ENCODE measurements around the gene AUH. TPM values are rescaled to one million over a fixed set of nuclear protein-coding genes. Genes with fewer than 3 reads are reported as not detected.

Gene AUH
- total RNA-seq, 1 donor from 2014 or later = 9.8 TPM

DNA sequence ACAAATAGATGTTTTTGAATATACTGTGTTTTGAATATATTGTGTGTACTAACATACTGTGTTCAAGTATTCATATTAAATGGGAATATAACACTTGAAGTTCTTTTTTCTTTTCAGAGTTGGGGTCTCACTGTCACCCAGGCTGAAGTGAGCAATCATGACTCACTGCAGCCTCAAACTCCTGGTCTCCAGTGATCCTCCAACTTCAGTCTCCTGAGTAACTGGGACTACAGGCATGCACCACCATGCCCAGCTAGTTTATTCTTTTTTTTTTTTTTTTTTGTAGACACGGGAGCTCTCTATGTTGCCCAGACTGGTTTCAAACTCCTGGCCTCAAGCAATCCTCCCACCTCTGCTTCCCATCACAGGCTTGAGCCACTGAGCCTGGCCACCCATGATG, 23.2 kb upstream of the AUH start:
- Histone ChIP-seq H3K27me3 (ENCODE audit: insufficient read depth, low read length) (no peaks in the 10 kb centered on the region), H3K27ac (ENCODE audit: low read depth, low read length) (no peak overlapping the region), H3K79me2 (ENCODE audit: insufficient read depth, low read length) (no peaks in the 10 kb centered on the region), H3K9ac (ENCODE audit: low read length) (no peak overlapping the region), H2AFZ (ENCODE audit: low read depth, low read length) (no peak overlapping the region), H3K4me1 (ENCODE audit: insufficient read depth, low read length) (no peaks in the 10 kb centered on the region), H3K4me2 (ENCODE audit: low read length) (no peak overlapping the region), H3K9me3 (ENCODE audit: insufficient read depth, low read depth, low read length) (no peaks in the 10 kb centered on the region), H4K20me1 (ENCODE audit: insufficient read depth, low read length) (no peaks in the 10 kb centered on the region), H3K36me3 (ENCODE audit: insufficient read depth, low read length) (no peaks in the 10 kb centered on the region), H3K4me3 (ENCODE audit: insufficient read depth, low read depth, low read length) (no peak overlapping the region)
- Mint-ChIP-seq H3K9me3 (ENCODE audit: unreplicated experiment) (no peaks in the 10 kb centered on the region), H3K27ac (ENCODE audit: unreplicated experiment) (no peak overlapping the region), H3K27me3 (ENCODE audit: low read depth, unreplicated experiment) (no peaks in the 10 kb centered on the region), H3K4me3 (ENCODE audit: unreplicated experiment) (no peak overlapping the region), H3K36me3 (ENCODE audit: low read depth, unreplicated experiment) (no peaks in the 10 kb centered on the region), H3K4me1 (ENCODE audit: low read depth, unreplicated experiment) (no peaks in the 10 kb centered on the region)
- no peak for DNase-seq (ENCODE audit: low read depth)
- FAIRE-seq = no peak
- no peak for TF ChIP-seq EZH2 (IDR thresholded peaks at IDR 0.05; ENCODE audit: insufficient read depth, low read length)
- TF ChIP-seq, protein P1, sequence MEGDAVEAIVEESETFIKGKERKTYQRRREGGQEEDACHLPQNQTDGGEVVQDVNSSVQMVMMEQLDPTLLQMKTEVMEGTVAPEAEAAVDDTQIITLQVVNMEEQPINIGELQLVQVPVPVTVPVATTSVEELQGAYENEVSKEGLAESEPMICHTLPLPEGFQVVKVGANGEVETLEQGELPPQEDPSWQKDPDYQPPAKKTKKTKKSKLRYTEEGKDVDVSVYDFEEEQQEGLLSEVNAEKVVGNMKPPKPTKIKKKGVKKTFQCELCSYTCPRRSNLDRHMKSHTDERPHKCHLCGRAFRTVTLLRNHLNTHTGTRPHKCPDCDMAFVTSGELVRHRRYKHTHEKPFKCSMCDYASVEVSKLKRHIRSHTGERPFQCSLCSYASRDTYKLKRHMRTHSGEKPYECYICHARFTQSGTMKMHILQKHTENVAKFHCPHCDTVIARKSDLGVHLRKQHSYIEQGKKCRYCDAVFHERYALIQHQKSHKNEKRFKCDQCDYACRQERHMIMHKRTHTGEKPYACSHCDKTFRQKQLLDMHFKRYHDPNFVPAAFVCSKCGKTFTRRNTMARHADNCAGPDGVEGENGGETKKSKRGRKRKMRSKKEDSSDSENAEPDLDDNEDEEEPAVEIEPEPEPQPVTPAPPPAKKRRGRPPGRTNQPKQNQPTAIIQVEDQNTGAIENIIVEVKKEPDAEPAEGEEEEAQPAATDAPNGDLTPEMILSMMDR (IDR thresholded peaks at IDR 0.05; ENCODE audit: insufficient read depth, low read depth, low read length) = no peak

DNA sequence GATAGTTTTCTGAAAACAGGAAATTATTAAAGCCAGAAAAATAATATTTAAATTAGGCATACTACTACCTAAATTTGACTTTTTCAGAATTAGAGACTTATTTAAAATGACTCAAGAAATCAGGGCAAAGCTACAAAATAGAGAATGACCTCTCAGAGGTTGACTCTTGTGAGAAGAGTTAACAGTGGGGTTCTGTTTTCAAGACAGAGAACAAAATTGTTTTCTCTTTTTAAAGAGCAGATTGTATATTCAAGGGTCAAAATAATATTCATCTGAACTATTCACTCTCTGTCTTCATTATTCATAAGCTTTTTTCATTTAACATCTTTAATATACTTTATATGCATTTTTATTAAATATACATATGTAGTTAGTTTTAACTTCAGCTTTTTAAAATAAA, 21.9 kb upstream of the AUH start:
- DNase-seq (ENCODE audit: low read depth) = no peak
- no peak overlapping the region for H3K9ac ChIP-seq (ENCODE audit: low read length)
- H3K27ac ChIP-seq (ENCODE audit: low read depth, low read length) = no peak overlapping the region
- H3K4me2 ChIP-seq (ENCODE audit: low read length) = no peak overlapping the region
- TF ChIP-seq, protein P1 (IDR thresholded peaks at IDR 0.05; ENCODE audit: insufficient read depth, low read depth, low read length) = no peak
- no peak for TF ChIP-seq EZH2 (IDR thresholded peaks at IDR 0.05; ENCODE audit: insufficient read depth, low read length)
- no peaks in the 10 kb centered on the region for H3K9me3 ChIP-seq (ENCODE audit: insufficient read depth, low read depth, low read length)
- H4K20me1 ChIP-seq (ENCODE audit: insufficient read depth, low read length) = no peaks in the 10 kb centered on the region
- no peaks in the 10 kb centered on the region for H3K9me3 Mint-ChIP-seq (ENCODE audit: unreplicated experiment)
- H3K27me3 Mint-ChIP-seq (ENCODE audit: low read depth, unreplicated experiment) = no peaks in the 10 kb centered on the region
- no peaks in the 10 kb centered on the region for H3K27me3 ChIP-seq (ENCODE audit: insufficient read depth, low read length)
- H3K4me1 Mint-ChIP-seq (ENCODE audit: low read depth, unreplicated experiment) = peaks cover 5% of the 10 kb centered on the region
- no peak overlapping the region for H3K27ac Mint-ChIP-seq (ENCODE audit: unreplicated experiment)
- no peak overlapping the region for H3K4me3 Mint-ChIP-seq (ENCODE audit: unreplicated experiment)
- peaks cover 4% of the 10 kb centered on the region for H3K4me1 ChIP-seq (ENCODE audit: insufficient read depth, low read length)
- no peak for FAIRE-seq
- H3K36me3 Mint-ChIP-seq (ENCODE audit: low read depth, unreplicated experiment) = no peaks in the 10 kb centered on the region
- H2AFZ ChIP-seq (ENCODE audit: low read depth, low read length) = no peak overlapping the region
- no peak overlapping the region for H3K4me3 ChIP-seq (ENCODE audit: insufficient read depth, low read depth, low read length)
- H3K79me2 ChIP-seq (ENCODE audit: insufficient read depth, low read length) = no peaks in the 10 kb centered on the region
- H3K36me3 ChIP-seq (ENCODE audit: insufficient read depth, low read length) = no peaks in the 10 kb centered on the region

DNA sequence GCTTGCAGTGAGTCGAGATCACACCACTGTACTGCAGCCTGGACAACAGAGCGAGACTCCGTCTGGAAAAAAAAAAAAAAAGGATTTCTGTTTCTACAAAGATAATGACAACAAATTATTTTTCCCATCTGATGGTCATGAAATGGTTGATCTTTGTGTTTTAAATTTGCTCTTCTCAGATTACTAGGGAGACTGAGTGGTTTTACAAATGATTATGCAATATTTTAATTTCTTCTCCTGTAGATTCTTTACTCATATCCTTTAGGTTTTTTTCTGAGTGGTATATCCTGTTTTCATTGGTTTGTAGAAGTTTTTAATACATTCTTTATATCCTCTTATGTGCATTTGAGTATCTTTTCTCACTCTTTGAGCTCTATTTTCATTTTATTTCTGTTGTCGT, 20.6 kb upstream of the AUH start:
- peaks cover 3% of the 10 kb centered on the region for H3K9me3 Mint-ChIP-seq (ENCODE audit: unreplicated experiment)
- no peaks in the 10 kb centered on the region for H3K27me3 Mint-ChIP-seq (ENCODE audit: low read depth, unreplicated experiment)
- Histone ChIP-seq H3K4me1 (ENCODE audit: insufficient read depth, low read length) (peaks cover 6% of the 10 kb centered on the region), H3K4me3 (ENCODE audit: insufficient read depth, low read depth, low read length) (no peak overlapping the region), H4K20me1 (ENCODE audit: insufficient read depth, low read length) (no peaks in the 10 kb centered on the region), H3K4me2 (ENCODE audit: low read length) (no peak overlapping the region), H3K9me3 (ENCODE audit: insufficient read depth, low read depth, low read length) (no peaks in the 10 kb centered on the region), H2AFZ (ENCODE audit: low read depth, low read length) (no peak overlapping the region), H3K36me3 (ENCODE audit: insufficient read depth, low read length) (no peaks in the 10 kb centered on the region), H3K27ac (ENCODE audit: low read depth, low read length) (no peak overlapping the region), H3K79me2 (ENCODE audit: insufficient read depth, low read length) (no peaks in the 10 kb centered on the region), H3K9ac (ENCODE audit: low read length) (no peak overlapping the region), H3K27me3 (ENCODE audit: insufficient read depth, low read length) (no peaks in the 10 kb centered on the region)
- no peak for TF ChIP-seq EZH2 (IDR thresholded peaks at IDR 0.05; ENCODE audit: insufficient read depth, low read length)
- TF ChIP-seq, protein P1 (IDR thresholded peaks at IDR 0.05; ENCODE audit: insufficient read depth, low read depth, low read length) = no peak
- peaks cover 5% of the 10 kb centered on the region for H3K4me1 Mint-ChIP-seq (ENCODE audit: low read depth, unreplicated experiment)
- FAIRE-seq = no peak
- H3K27ac Mint-ChIP-seq (ENCODE audit: unreplicated experiment) = no peak overlapping the region
- H3K36me3 Mint-ChIP-seq (ENCODE audit: low read depth, unreplicated experiment) = no peaks in the 10 kb centered on the region
- H3K4me3 Mint-ChIP-seq (ENCODE audit: unreplicated experiment) = no peak overlapping the region
- DNase-seq (ENCODE audit: low read depth) = no peak
